IMR-90 (cell line): ENCODE data around the gene IL5RA. TPM values are rescaled to one million over a fixed set of nuclear protein-coding genes. Genes with fewer than 3 reads are reported as not detected.

Source experiments
- ATAC-seq: fragments of 200-7000 bp; cut with Tn5 transposase; 2 replicates; pipeline ENCODE4 v1.9.1; 2020; ENCODE audit warnings: low read depth, mild to moderate bottlenecking, moderate library complexity
- BruUV-seq: library from RNA; stranded (reverse); fragments of 400-500 nt; replicated peaks from 2 replicates; lab custom pipeline; 2021; lab: Mats Ljungman, UMichigan
- CTCF ChIA-PET: fragments of 300-600 bp; formaldehyde crosslinking; extraction: SDS; loops from one replicate; lab custom pipeline; 2021; ENCODE audit warnings: antibody characterized with exemption; lab: Yijun Ruan, JAX
- POLR2A ChIA-PET: fragments of 300-600 bp; sonication (Branson Sonifier 250); formaldehyde crosslinking; loops from one replicate; lab custom pipeline; 2022; ENCODE audit warnings: antibody characterized with exemption; ENCODE audit not compliant: unreplicated experiment; lab: Charles Lee
- DNase-seq: peaks from one replicate; pipeline ENCODE4 v3.0.0; 2013
- H2AFZ ChIP-seq: replicated peaks from 2 replicates; pipeline ENCODE3; 2013; ENCODE audit warnings: low read length, mild to moderate bottlenecking; ENCODE audit not compliant: poor library complexity
- H2AK5ac ChIP-seq: 2 replicates; pipeline ENCODE4 v1.6.1; 2013; ENCODE audit warnings: low read depth, low read length, inconsistent platforms
- H2AK9ac ChIP-seq: replicated peaks from 2 replicates; pipeline ENCODE3; 2013; ENCODE audit warnings: mild to moderate bottlenecking, low read depth, low read length, moderate library complexity; ENCODE audit not compliant: poor library complexity
- H2BK120ac ChIP-seq: 2 replicates; pipeline ENCODE4 v1.6.1; 2013; ENCODE audit warnings: low read depth, low read length, inconsistent platforms
- H2BK15ac ChIP-seq: 3 replicates; pipeline ENCODE4 v1.6.1; 2013; ENCODE audit warnings: low read depth, low read length, inconsistent platforms
- H2BK20ac ChIP-seq: 2 replicates; pipeline ENCODE4 v1.6.1; 2013; ENCODE audit warnings: low read depth, mild to moderate bottlenecking, inconsistent platforms, low read length, moderate library complexity
- H2BK5ac ChIP-seq: 2 replicates; pipeline ENCODE4 v1.6.1; 2013; ENCODE audit warnings: mild to moderate bottlenecking, low read depth, low read length, inconsistent platforms; ENCODE audit not compliant: poor library complexity, severe bottlenecking
- H3K14ac ChIP-seq: replicated peaks from 2 replicates; pipeline ENCODE4 v1.6.1; 2013; ENCODE audit warnings: low read depth, low read length, inconsistent platforms
- H3K18ac ChIP-seq: 2 replicates; pipeline ENCODE4 v1.6.1; 2013; ENCODE audit warnings: low read depth, low read length, control low read depth
- H3K23ac ChIP-seq: 2 replicates; pipeline ENCODE4 v1.6.1; 2013; ENCODE audit warnings: low read depth, low read length, inconsistent platforms
- H3K27ac ChIP-seq: 2 replicates; pipeline ENCODE4 v1.5.1; 2013; ENCODE audit warnings: mild to moderate bottlenecking, control low read depth, low read length; ENCODE audit not compliant: insufficient read depth
- H3K27me3 ChIP-seq: 2 replicates; pipeline ENCODE4 v1.6.1; 2013; ENCODE audit warnings: low read length; ENCODE audit not compliant: control insufficient read depth, insufficient read depth
- H3K36me3 ChIP-seq: 2 replicates; pipeline ENCODE4 v1.6.1; 2013; ENCODE audit warnings: low read length, mixed read lengths; ENCODE audit not compliant: control insufficient read depth, insufficient read depth
- H3K4ac ChIP-seq: 2 replicates; pipeline ENCODE4 v1.6.1; 2013; ENCODE audit warnings: low read depth, low read length, inconsistent platforms
- H3K4me1 ChIP-seq: 2 replicates; pipeline ENCODE4 v1.6.1; 2013; ENCODE audit warnings: low read length, mixed read lengths; ENCODE audit not compliant: control insufficient read depth, insufficient read depth
- H3K4me2 ChIP-seq: 2 replicates; pipeline ENCODE4 v1.6.1; 2013; ENCODE audit warnings: low read depth, mild to moderate bottlenecking, control low read depth, low read length, moderate library complexity
- H3K4me3 ChIP-seq: 2 replicates; pipeline ENCODE4 v1.5.1; 2013; ENCODE audit warnings: low read depth, mild to moderate bottlenecking, control low read depth, low read length, moderate library complexity; ENCODE audit not compliant: insufficient read depth
- H3K56ac ChIP-seq: 2 replicates; pipeline ENCODE4 v1.6.1; 2013; ENCODE audit warnings: low read length, inconsistent platforms; ENCODE audit not compliant: insufficient read depth; ENCODE audit errors: extremely low read depth
- H3K79me1 ChIP-seq, 2 experiments: 2 replicates each; pipeline ENCODE4 v1.6.1; 2013; ENCODE audit warnings: low read length in 2 of 2, inconsistent platforms in 1 of 2, low read depth in 1 of 2
- H3K9ac ChIP-seq: 2 replicates; pipeline ENCODE4 v1.6.1; 2013; ENCODE audit warnings: low read depth, low read length, control low read depth
- H3K9me1 ChIP-seq: 2 replicates; pipeline ENCODE4 v1.6.1; 2013; ENCODE audit warnings: low read length, inconsistent platforms; ENCODE audit not compliant: insufficient read depth
- H3K9me3 ChIP-seq: 2 replicates; pipeline ENCODE4 v1.6.1; 2013; ENCODE audit warnings: low read length; ENCODE audit not compliant: control insufficient read depth, insufficient read depth
- H4K20me1 ChIP-seq: 2 replicates; pipeline ENCODE4 v1.6.1; 2013; ENCODE audit warnings: low read length, inconsistent platforms; ENCODE audit not compliant: insufficient read depth
- H4K5ac ChIP-seq: 2 replicates; pipeline ENCODE4 v1.6.1; 2013; ENCODE audit warnings: mild to moderate bottlenecking, low read depth, low read length, control low read depth
- H4K8ac ChIP-seq, 2 experiments: 2 replicates each; pipeline ENCODE4 v1.6.1; 2013; ENCODE audit warnings: low read depth in 2 of 2, low read length in 2 of 2, control low read depth in 1 of 2, inconsistent platforms in 1 of 2
- H4K91ac ChIP-seq: 2 replicates; pipeline ENCODE4 v1.6.1; 2013; ENCODE audit warnings: low read depth, low read length, inconsistent platforms; ENCODE audit not compliant: insufficient read depth
- BHLHE40 ChIP-seq: fragments of 150-350 bp; IDR thresholded peaks from 2 replicates; pipeline ENCODE4 v1.6.1; 2016; ENCODE audit warnings: mild to moderate bottlenecking, low read depth, low read length
- FOS ChIP-seq: fragments of 150-350 bp; IDR thresholded peaks from 2 replicates; pipeline ENCODE4 v1.6.1; 2016; ENCODE audit warnings: low read depth, low read length
- MAFK ChIP-seq: IDR thresholded peaks from 2 replicates; pipeline ENCODE4 v1.6.1; 2012; ENCODE audit warnings: low read depth, low read length, improper control_type of control experiment
- MAZ ChIP-seq: IDR thresholded peaks from 2 replicates; pipeline ENCODE4 v1.6.1; 2012; ENCODE audit warnings: low read depth, mild to moderate bottlenecking, low read length, improper control_type of control experiment, moderate library complexity, borderline replicate concordance
- NFE2L2 ChIP-seq: fragments of 150-350 bp; IDR thresholded peaks from 2 replicates; pipeline ENCODE4 v1.6.1; 2016; ENCODE audit warnings: low read depth, mild to moderate bottlenecking, low read length
- RAD21 ChIP-seq: IDR thresholded peaks from 2 replicates; pipeline ENCODE4 v1.6.1; 2012; ENCODE audit warnings: low read length, improper control_type of control experiment
- RFX5 ChIP-seq: IDR thresholded peaks from 2 replicates; pipeline ENCODE4 v1.8.0; 2012; ENCODE audit warnings: low read depth, mild to moderate bottlenecking, low read length, moderate library complexity
- WGBS, 2 experiments: methylation state at CpG; one replicate each; pipeline versions ENCODE4 v1.1.5 to v1.1.7; 2013; ENCODE audit warnings: missing lambda C conversion rate in 2 of 2; ENCODE audit not compliant: insufficient read length in 1 of 2; ENCODE audit errors: extremely low coverage in 2 of 2; 5-methylcytosine and 5-hydroxymethylcytosine counted together
- dilution Hi-C: fragments of 300-500 bp; cut with HindIII; formaldehyde crosslinking; loops from one replicate; pipeline ENCODE4 v1.14.3; 2018; ENCODE audit warnings: low sequenced_read_pairs; ENCODE audit not compliant: unreplicated experiment
- in situ Hi-C: fragments of 300-500 bp; cut with MboI; formaldehyde crosslinking; loops from 3 replicates; pipeline ENCODE4 v1.14.3; 2019; ENCODE audit warnings: low sequenced_read_pairs, inconsistent platforms, mixed read lengths
- intact Hi-C: fragments of 100-400 bp; cut with micrococcal nuclease; formaldehyde crosslinking; loops from 2 replicates; pipeline ENCODE4 v1.10.0; 2022
- polyA plus RNA-seq, 3 experiments: library from polyadenylated mRNA; depleted of rRNA; stranded (reverse); fragments of >200 nt; gene quantifications; 2 replicates each; pipeline ENCODE4 v1.2.3, GENCODE V29; 2012; ENCODE audit warnings: low replicate concordance in 1 of 3
- total RNA-seq: library from RNA; depleted of rRNA; stranded (reverse); fragments of >200 nt; gene quantifications from 2 replicates; pipeline ENCODE4 v1.2.3, GENCODE V29; 2012
- TF ChIP-seq, protein P1 (sequence below): fragments of 150-350 bp; IDR thresholded peaks from 2 replicates; pipeline ENCODE4 v1.6.1; 2017; ENCODE audit warnings: mild to moderate bottlenecking, antibody characterized with exemption, low read length, low read depth
- TF ChIP-seq, protein P2 (sequence below): fragments of 150-350 bp; IDR thresholded peaks from 2 replicates; pipeline ENCODE4 v1.6.1; 2016; ENCODE audit warnings: low read depth, mild to moderate bottlenecking, low read length, moderate library complexity, borderline replicate concordance

Gene IL5RA
- total and polyA plus RNA-seq, 2 of the 4 experiments (the other 2 are of a cell fraction), result not detected

DNA sequence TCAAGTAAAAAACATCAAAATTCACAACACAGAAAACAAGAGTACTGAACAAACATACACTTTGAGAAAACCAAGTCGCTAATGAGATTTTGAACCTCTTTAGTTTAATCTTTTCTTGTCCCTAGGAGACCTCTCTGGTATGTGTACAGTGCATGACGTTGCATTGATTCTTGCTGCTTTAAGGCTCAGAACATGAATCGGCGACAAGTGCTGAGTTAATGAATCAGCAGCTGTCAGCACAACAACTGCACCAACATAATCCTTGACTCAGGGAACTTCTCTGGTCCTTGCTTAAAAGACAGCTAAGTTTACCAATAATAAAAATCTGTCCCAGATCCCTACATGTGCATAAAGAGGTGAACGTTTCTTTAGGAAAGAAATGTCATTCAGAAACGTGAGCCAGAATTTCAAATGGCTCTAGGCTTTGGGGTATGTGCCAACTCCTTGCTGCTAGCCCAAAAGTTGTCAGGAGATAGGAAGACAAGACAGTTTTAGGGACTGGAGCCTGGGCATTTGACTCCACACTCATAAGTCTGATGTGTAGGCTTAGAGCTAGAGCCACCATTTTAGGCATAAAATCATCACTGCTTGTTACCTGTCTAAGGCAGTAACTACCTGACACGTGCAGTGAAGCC is 86.9 kb downstream of the IL5RA start:
- no peak overlapping the region for H3K9ac ChIP-seq
- H3K9me3 ChIP-seq, result no peaks in the 10 kb centered on the region
- no peak overlapping the region for H3K4ac ChIP-seq
- H2AK9ac ChIP-seq, result no peak overlapping the region
- H2BK120ac ChIP-seq, result no peak overlapping the region
- no peak overlapping the region for H3K4me3 ChIP-seq
- H2AK5ac ChIP-seq, result no peak overlapping the region
- H3K56ac ChIP-seq, result no peak overlapping the region
- H2AFZ ChIP-seq, result no peak overlapping the region
- no peaks in the 10 kb centered on the region for H3K79me1 ChIP-seq
- intact Hi-C loops (no loop called here), in situ Hi-C loops (no loop called here), dilution Hi-C loops (no loop called here)
- no peak overlapping the region for H2BK5ac ChIP-seq
- no peak for TF ChIP-seq RFX5
- TF ChIP-seq MAFK, result no peak
- TF ChIP-seq FOS, result no peak
- TF ChIP-seq NFE2L2, result no peak
- no peak for TF ChIP-seq BHLHE40
- TF ChIP-seq, protein P1, sequence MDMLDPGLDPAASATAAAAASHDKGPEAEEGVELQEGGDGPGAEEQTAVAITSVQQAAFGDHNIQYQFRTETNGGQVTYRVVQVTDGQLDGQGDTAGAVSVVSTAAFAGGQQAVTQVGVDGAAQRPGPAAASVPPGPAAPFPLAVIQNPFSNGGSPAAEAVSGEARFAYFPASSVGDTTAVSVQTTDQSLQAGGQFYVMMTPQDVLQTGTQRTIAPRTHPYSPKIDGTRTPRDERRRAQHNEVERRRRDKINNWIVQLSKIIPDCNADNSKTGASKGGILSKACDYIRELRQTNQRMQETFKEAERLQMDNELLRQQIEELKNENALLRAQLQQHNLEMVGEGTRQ, result no peak
- TF ChIP-seq, protein P2, sequence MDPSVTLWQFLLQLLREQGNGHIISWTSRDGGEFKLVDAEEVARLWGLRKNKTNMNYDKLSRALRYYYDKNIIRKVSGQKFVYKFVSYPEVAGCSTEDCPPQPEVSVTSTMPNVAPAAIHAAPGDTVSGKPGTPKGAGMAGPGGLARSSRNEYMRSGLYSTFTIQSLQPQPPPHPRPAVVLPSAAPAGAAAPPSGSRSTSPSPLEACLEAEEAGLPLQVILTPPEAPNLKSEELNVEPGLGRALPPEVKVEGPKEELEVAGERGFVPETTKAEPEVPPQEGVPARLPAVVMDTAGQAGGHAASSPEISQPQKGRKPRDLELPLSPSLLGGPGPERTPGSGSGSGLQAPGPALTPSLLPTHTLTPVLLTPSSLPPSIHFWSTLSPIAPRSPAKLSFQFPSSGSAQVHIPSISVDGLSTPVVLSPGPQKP, result no peak
- TF ChIP-seq RAD21, result no peak
- TF ChIP-seq MAZ, result no peak
- H3K14ac ChIP-seq, result no peak overlapping the region
- H4K5ac ChIP-seq, result no peak overlapping the region
- H3K36me3 ChIP-seq, result no peaks in the 10 kb centered on the region
- H3K27ac ChIP-seq, result no peak overlapping the region
- no peaks in the 10 kb centered on the region for H3K27me3 ChIP-seq
- H3K23ac ChIP-seq, result no peak overlapping the region
- no peak overlapping the region for H4K8ac ChIP-seq
- WGBS, 2 experiments, result 40% methylated on average over 2 of the region's 7 CpGs; no CpG with 5 or more reads in 1 of the 2 experiments
- H4K20me1 ChIP-seq, result no peaks in the 10 kb centered on the region
- no peak overlapping the region for H3K18ac ChIP-seq
- H2BK15ac ChIP-seq, result no peak overlapping the region
- ChIA-PET POLR2A (no interaction called here), CTCF (no interaction called here)
- no peaks in the 10 kb centered on the region for H3K9me1 ChIP-seq
- BruUV-seq, result no TSS peak
- no peak overlapping the region for H4K91ac ChIP-seq
- ATAC-seq (no peak; the same call in 1 of the 2 replicates), DNase-seq (no peak)
- no peak overlapping the region for H2BK20ac ChIP-seq
- H3K4me2 ChIP-seq, result no peak overlapping the region
- H3K4me1 ChIP-seq, result no peaks in the 10 kb centered on the region
